GM23338 (cell line): Measurements from ENCODE around the gene GASK1B. TPM values are rescaled to one million over a fixed set of nuclear protein-coding genes. Genes with fewer than 3 reads are reported as not detected.

Source experiments
- ATAC-seq: fragments of 200-7000 bp; cut with Tn5 transposase; 3 replicates; pipeline ENCODE4 v1.9.1; 2020
- DNase-seq: peaks from one replicate; pipeline ENCODE4 v3.0.0-alpha.2; 2015; ENCODE audit warnings: low spot score
- H2AFZ ChIP-seq: fragments of 200-600 bp; sonication (generic); 2 replicates; pipeline ENCODE4 v1.8.0; 2016; ENCODE audit warnings: antibody characterized with exemption, mild to moderate bottlenecking, moderate library complexity
- H3F3A ChIP-seq: fragments of 200-600 bp; sonication (generic); replicated peaks from 2 replicates; pipeline ENCODE4 v1.8.0; 2017; ENCODE audit warnings: antibody characterized with exemption, mixed run types, low read depth
- H3K27ac ChIP-seq: fragments of 200-600 bp; sonication (generic); 2 replicates; pipeline ENCODE4 v1.6.1; 2016; ENCODE audit warnings: low read depth
- H3K27me3 ChIP-seq: fragments of 200-600 bp; sonication (generic); 2 replicates; pipeline ENCODE4 v1.8.0; 2016; ENCODE audit warnings: mild to moderate bottlenecking, mixed run types, moderate library complexity; ENCODE audit not compliant: insufficient read depth
- H3K36me3 ChIP-seq: fragments of 200-600 bp; sonication (generic); 2 replicates; pipeline ENCODE4 v1.8.0; 2016; ENCODE audit warnings: mild to moderate bottlenecking; ENCODE audit not compliant: insufficient read depth
- H3K4me1 ChIP-seq: fragments of 200-600 bp; sonication (generic); 2 replicates; pipeline ENCODE4 v1.8.0; 2016; ENCODE audit warnings: mild to moderate bottlenecking, moderate library complexity; ENCODE audit not compliant: insufficient read depth
- H3K4me2 ChIP-seq: fragments of 200-600 bp; sonication (generic); 2 replicates; pipeline ENCODE4 v1.7.1; 2017; ENCODE audit warnings: mixed run types
- H3K4me3 ChIP-seq: fragments of 200-600 bp; sonication (generic); 2 replicates; pipeline ENCODE4 v1.6.1; 2016; ENCODE audit warnings: mixed run types
- H3K79me2 ChIP-seq: fragments of 200-600 bp; sonication (generic); replicated peaks from 2 replicates; pipeline ENCODE4 v1.8.0; 2017; ENCODE audit warnings: mild to moderate bottlenecking; ENCODE audit not compliant: insufficient read depth
- H3K9me2 ChIP-seq: fragments of 200-600 bp; sonication (generic); 2 replicates; pipeline ENCODE4 v1.8.0; 2017; ENCODE audit not compliant: insufficient read depth
- H4K20me1 ChIP-seq: fragments of 200-600 bp; sonication (generic); replicated peaks from 2 replicates; pipeline ENCODE4 v1.8.0; 2017; ENCODE audit warnings: mild to moderate bottlenecking; ENCODE audit not compliant: insufficient read depth
- H3K27ac Mint-ChIP-seq: 2 replicates; pipeline ENCODE4 v1.8.0; 2020; ENCODE audit warnings: inconsistent platforms, mild to moderate bottlenecking, moderate library complexity, mixed read lengths
- H3K27me3 Mint-ChIP-seq: 3 replicates; pipeline ENCODE4 v1.8.0; 2022; ENCODE audit warnings: low read depth, mild to moderate bottlenecking, moderate library complexity, mixed read lengths, inconsistent platforms; ENCODE audit not compliant: insufficient read depth, poor library complexity
- H3K36me3 Mint-ChIP-seq: 3 replicates; pipeline ENCODE4 v1.8.0; 2021; ENCODE audit warnings: low read depth, mild to moderate bottlenecking, inconsistent platforms, moderate library complexity, mixed read lengths
- H3K4me1 Mint-ChIP-seq: 3 replicates; pipeline ENCODE4 v1.8.0; 2020; ENCODE audit warnings: mild to moderate bottlenecking, inconsistent platforms, mixed read lengths
- H3K4me3 Mint-ChIP-seq: 3 replicates; pipeline ENCODE4 v1.8.0; 2021; ENCODE audit warnings: moderate library complexity, mild to moderate bottlenecking, inconsistent platforms, mixed read lengths
- H3K9me3 Mint-ChIP-seq: 3 replicates; pipeline ENCODE4 v1.8.0; 2020; ENCODE audit warnings: moderate library complexity, mild to moderate bottlenecking, inconsistent platforms, mixed read lengths
- EZH2 ChIP-seq: fragments of 200-600 bp; sonication (generic); IDR thresholded peaks from one replicate; pipeline ENCODE4 v1.8.0; 2017; ENCODE audit warnings: antibody characterized with exemption, mild to moderate bottlenecking, low read depth; ENCODE audit not compliant: unreplicated experiment
- EZH2phosphoT487 ChIP-seq: fragments of 200-600 bp; sonication (generic); IDR thresholded peaks from one replicate; pipeline ENCODE4 v1.8.1; 2018; ENCODE audit warnings: antibody characterized with exemption; ENCODE audit not compliant: unreplicated experiment
- NANOG ChIP-seq: IDR thresholded peaks from 2 replicates; pipeline ENCODE4 v1.6.1; 2016; ENCODE audit warnings: antibody characterized with exemption, borderline replicate concordance
- REST ChIP-seq: IDR thresholded peaks from one replicate; pipeline ENCODE4 v1.6.1; 2018; ENCODE audit warnings: antibody characterized with exemption; ENCODE audit not compliant: unreplicated experiment
- ZNF462 ChIP-seq: fragments of 250-450 bp; sonication (Bioruptor Pico); IDR thresholded peaks from 2 replicates; pipeline ENCODE4 v1.5.0; 2020; ENCODE audit warnings: mild to moderate bottlenecking, moderate library complexity
- polyA plus RNA-seq: library from polyadenylated mRNA; unstranded; fragments of >200 nt; fragmentation: Nextera tagmentation; extraction: Ambion mirVana; gene quantifications from 2 replicates; pipeline ENCODE4 v1.2.1, GENCODE V29; 2016
- total RNA-seq: library from RNA; depleted of rRNA; stranded (reverse); fragments of >200 nt; shearing (Covaris generic); gene quantifications from 2 replicates; pipeline ENCODE4 v1.2.3, GENCODE V29; 2014
- TF ChIP-seq, protein P1 (sequence below), 2 experiments: fragments of 200-600 bp in 1 of 2; sonication (generic) in 1 of 2; conservative IDR thresholded peaks; 2 replicates each; pipeline versions ENCODE4 v1.5.1 to v1.6.1; 2016 to 2017; ENCODE audit warnings: antibody characterized with exemption in 2 of 2, low read depth in 2 of 2, mild to moderate bottlenecking in 2 of 2, moderate library complexity in 1 of 2

Gene GASK1B
- total and polyA plus RNA-seq, 2 experiments from 2014 or later, result not detected

DNA sequence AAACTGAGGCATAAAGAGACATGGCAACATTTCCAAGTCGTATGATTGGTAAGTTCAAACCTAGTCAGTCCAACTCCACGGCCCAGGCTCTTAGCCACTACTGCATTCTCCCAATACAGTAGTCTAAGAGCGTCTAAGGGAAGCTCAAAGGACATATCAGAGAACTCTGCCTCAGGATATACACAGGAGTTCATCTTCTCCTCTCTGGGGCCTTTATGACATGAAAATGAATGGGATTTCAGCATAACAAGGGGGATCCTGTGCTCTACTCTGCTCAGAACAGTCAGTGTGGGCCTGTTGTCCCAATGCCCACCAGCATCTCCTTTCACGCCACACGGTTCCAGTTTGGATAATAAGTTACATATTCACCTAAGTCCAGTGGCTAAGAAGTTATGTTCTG is 4.2 kb downstream of the GASK1B start:
- no peak overlapping the region for H3K27ac Mint-ChIP-seq
- H3K4me2 ChIP-seq, result no peak overlapping the region
- no peaks in the 10 kb centered on the region for H3K27me3 ChIP-seq
- H3K4me1 ChIP-seq, result no peaks in the 10 kb centered on the region
- H3F3A ChIP-seq, result no peaks in the 10 kb centered on the region
- ATAC-seq (no peak), DNase-seq (no peak)
- no peak overlapping the region for H3K4me3 Mint-ChIP-seq
- H3K4me3 ChIP-seq, result no peak overlapping the region
- H3K36me3 Mint-ChIP-seq, result no peaks in the 10 kb centered on the region
- H4K20me1 ChIP-seq, result no peaks in the 10 kb centered on the region
- H3K79me2 ChIP-seq, result no peaks in the 10 kb centered on the region
- peaks cover 6% of the 10 kb centered on the region for H3K4me1 Mint-ChIP-seq
- no peak overlapping the region for H2AFZ ChIP-seq
- no peaks in the 10 kb centered on the region for H3K9me3 Mint-ChIP-seq
- no peaks in the 10 kb centered on the region for H3K36me3 ChIP-seq
- peaks cover 3% of the 10 kb centered on the region for H3K27me3 Mint-ChIP-seq
- no peak overlapping the region for H3K27ac ChIP-seq
- no peaks in the 10 kb centered on the region for H3K9me2 ChIP-seq
- TF ChIP-seq EZH2, result no peak
- TF ChIP-seq EZH2phosphoT487, result no peak
- TF ChIP-seq, protein P1, sequence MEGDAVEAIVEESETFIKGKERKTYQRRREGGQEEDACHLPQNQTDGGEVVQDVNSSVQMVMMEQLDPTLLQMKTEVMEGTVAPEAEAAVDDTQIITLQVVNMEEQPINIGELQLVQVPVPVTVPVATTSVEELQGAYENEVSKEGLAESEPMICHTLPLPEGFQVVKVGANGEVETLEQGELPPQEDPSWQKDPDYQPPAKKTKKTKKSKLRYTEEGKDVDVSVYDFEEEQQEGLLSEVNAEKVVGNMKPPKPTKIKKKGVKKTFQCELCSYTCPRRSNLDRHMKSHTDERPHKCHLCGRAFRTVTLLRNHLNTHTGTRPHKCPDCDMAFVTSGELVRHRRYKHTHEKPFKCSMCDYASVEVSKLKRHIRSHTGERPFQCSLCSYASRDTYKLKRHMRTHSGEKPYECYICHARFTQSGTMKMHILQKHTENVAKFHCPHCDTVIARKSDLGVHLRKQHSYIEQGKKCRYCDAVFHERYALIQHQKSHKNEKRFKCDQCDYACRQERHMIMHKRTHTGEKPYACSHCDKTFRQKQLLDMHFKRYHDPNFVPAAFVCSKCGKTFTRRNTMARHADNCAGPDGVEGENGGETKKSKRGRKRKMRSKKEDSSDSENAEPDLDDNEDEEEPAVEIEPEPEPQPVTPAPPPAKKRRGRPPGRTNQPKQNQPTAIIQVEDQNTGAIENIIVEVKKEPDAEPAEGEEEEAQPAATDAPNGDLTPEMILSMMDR (conservative IDR thresholded peaks at IDR 0.05; ENCODE audit: low read depth in 2 of 2), result no peak

- Histone ChIP-seq H3K27ac (no peak overlapping the region), H4K20me1 (no peaks in the 10 kb centered on the region), H3K79me2 (no peaks in the 10 kb centered on the region), H3K4me1 (no peaks in the 10 kb centered on the region), H3K9me2 (no peaks in the 10 kb centered on the region), H3K4me2 (no peak overlapping the region), H3K36me3 (no peaks in the 10 kb centered on the region), H3K27me3 (no peaks in the 10 kb centered on the region), H2AFZ (no peak overlapping the region), H3K4me3 (no peak overlapping the region), H3F3A (no peaks in the 10 kb centered on the region)
- TF ChIP-seq REST, result no peak
- no peak for TF ChIP-seq NANOG
- TF ChIP-seq EZH2phosphoT487, result no peak
- TF ChIP-seq ZNF462 (CRISPR knock-in tag), result no peak
- no peak for ATAC-seq
- H3K27ac Mint-ChIP-seq, result no peak overlapping the region
- H3K36me3 Mint-ChIP-seq, result no peaks in the 10 kb centered on the region
- peaks cover 3% of the 10 kb centered on the region for H3K27me3 Mint-ChIP-seq
- H3K4me3 Mint-ChIP-seq, result no peak overlapping the region
- no peak for DNase-seq
- H3K9me3 Mint-ChIP-seq, result no peaks in the 10 kb centered on the region
- H3K4me1 Mint-ChIP-seq, result no peaks in the 10 kb centered on the region; the same call in 2 of the 3 replicates
Measured at GRCh38 chr4:158166701-158167100, 6.1 kb downstream of the GASK1B start.
